ENCODE measurements around the gene PLA2G4E.

The PLA2G4E gene

DNA sequence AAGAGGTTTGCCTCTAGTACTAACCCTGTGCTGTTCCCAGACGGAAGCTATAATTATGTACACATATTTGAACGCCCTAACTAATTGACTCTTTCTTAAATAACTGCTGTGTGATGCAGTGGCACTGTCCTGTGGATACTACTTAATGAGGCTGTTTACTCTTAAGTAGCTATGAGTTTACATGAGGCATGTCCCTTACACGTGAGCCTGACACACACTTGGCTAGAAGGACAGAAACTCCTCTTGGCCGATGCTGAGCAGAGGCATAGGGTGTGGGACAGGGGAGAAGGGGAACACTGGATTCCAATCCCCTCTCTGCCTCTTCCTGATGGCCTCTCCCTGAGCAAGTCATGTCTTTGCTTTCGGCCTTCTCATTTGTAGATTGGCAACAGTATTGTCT is 70.4 kb downstream of the PLA2G4E start:
- DNase-seq (ENCODE audit: extremely low read depth, low read depth): no peak
- TF ChIP-seq CTCF (IDR thresholded peaks at IDR 0.05; ENCODE audit: low read depth, low read length): no peak

DNA sequence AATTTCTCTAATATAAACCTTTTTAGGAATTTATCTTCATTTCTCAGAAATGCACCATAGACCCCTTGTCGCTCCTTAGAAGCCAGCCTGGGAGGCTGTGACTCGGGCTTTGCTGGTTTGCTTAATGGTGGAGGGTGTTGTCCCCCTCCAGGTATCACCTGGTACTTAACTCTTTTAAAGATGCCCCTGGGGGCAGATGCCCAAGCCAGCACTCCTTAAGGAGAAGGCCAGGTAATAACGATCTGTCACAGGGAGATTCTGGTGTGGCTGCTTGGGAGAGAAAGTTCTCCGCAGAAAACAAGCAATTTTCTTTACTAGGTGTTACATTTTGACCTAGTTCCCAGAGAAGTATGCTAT is 70.7 kb downstream of the PLA2G4E start:
- no peak for TF ChIP-seq CTCF (IDR thresholded peaks at IDR 0.05; ENCODE audit: low read depth, low read length)
- no peak for DNase-seq (ENCODE audit: extremely low read depth, low read depth)

DNA sequence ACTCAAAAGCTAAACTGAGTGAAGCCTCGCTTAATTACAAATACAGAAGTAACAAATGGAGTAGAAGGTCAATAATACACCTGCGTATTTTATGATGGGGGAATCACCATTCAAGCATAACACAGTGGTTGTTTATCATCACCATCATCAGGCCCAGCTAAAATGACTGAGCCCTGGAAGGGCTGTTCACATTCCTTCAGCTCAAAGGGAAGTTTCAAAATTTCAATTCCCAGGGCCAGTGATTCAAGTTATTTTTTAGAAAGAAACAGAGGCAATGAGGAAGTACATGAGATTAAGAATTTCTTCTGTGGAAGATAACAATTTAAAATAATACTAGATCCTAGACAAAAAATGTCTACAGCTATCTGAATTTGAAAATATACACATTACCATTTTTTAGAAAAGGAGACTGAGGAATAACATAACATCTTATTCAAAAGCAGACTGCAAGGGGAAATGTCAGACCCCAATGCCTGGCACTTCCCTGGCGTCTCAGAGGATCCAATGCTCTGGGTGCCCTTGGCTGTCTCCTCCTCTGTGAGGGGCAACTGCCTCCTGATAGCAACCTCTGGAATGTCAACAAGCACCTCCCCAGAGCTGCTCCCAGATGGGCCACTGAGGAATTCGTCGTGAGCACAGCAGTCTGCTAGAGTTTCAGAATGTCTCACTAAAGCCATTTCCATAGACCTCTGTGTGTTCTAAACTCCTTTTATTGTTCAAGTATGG is 71.3 kb downstream of the PLA2G4E start:
- DNase-seq (ENCODE audit: extremely low read depth, low read depth): no peak
- no peak for TF ChIP-seq CTCF (IDR thresholded peaks at IDR 0.05; ENCODE audit: low read depth, low read length)

GRCh38 chr15:41948490-41948889 is 72.4 kb downstream of the PLA2G4E start:
- no peak for DNase-seq (ENCODE audit: extremely low read depth, low read depth)
- no peak for TF ChIP-seq CTCF (IDR thresholded peaks at IDR 0.05; ENCODE audit: low read depth, low read length)

- no peak for TF ChIP-seq CTCF (IDR thresholded peaks at IDR 0.05; ENCODE audit: low read depth, low read length)
- DNase-seq (ENCODE audit: extremely low read depth, low read depth): no peak
Observed at GRCh38 chr15:41946970-41947369, 73.9 kb downstream of the PLA2G4E start.

DNA sequence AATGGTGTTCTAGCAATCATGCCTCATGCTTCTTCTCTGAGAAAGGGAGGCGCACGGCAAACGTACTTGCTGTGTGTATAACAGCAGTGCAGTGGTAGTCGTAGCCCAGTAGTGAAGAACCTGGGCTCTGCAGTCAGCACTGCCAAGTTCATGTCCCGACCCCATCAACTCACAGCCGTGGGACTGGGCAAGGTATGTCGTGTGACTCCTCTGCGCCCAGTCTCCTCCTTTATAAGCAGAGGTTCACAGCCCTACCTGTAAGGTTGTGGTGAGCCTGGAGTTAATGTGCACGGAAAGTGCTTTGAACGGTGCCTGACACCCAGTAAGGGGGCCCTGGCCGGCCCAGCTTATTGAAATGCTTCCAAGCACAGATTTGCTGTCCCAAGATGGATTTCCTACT is 75.1 kb downstream of the PLA2G4E start:
- TF ChIP-seq CTCF (IDR thresholded peaks at IDR 0.05; ENCODE audit: low read depth, low read length): no peak
- no peak for DNase-seq (ENCODE audit: extremely low read depth, low read depth)

DNA sequence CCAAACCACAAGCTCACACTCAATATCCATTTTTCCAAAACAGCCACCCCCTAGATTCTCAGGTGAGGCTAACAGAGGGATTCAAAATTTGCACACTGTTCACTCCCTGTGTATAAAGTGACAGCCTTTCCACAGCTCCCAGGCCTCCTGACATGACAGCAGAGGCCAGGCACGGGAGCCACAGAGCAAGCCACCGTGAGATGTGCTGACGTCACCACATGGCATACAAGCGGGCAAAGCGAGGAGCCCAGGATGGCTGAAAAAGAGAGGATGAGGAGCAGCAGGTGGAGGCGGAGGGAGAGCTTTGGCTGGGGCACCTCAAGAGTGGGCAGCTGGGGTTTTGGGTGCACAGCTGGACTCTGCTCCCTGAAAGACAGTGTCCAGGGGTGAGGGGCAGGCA is 75.6 kb downstream of the PLA2G4E start:
- no peak for TF ChIP-seq CTCF (IDR thresholded peaks at IDR 0.05; ENCODE audit: low read depth, low read length)
- DNase-seq (ENCODE audit: extremely low read depth, low read depth): no peak
